ENCODE data around the gene SLC7A7.

SLC7A7 gene

DNA sequence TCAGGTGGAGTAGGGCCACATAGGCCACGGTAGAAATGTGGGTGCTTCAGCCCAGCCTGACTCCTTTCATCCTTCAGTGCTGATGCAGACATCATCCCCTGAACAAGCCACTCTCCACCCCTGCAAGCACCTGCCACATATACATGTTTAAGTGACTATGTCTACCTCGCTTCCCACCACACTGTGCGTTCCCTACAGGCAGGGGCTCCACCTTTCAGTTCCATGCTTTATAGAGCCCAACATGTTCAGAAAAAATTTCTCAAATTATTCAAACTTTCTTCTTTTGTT lies 11.6 kb downstream of the SLC7A7 start:
- DNase-seq (ENCODE audit: low read depth), result no peak
- H3K4me3 ChIP-seq (ENCODE audit: low read depth, low read length), result no peak overlapping the region; the same call in 1 of the 2 replicates
- TF ChIP-seq, protein P1, sequence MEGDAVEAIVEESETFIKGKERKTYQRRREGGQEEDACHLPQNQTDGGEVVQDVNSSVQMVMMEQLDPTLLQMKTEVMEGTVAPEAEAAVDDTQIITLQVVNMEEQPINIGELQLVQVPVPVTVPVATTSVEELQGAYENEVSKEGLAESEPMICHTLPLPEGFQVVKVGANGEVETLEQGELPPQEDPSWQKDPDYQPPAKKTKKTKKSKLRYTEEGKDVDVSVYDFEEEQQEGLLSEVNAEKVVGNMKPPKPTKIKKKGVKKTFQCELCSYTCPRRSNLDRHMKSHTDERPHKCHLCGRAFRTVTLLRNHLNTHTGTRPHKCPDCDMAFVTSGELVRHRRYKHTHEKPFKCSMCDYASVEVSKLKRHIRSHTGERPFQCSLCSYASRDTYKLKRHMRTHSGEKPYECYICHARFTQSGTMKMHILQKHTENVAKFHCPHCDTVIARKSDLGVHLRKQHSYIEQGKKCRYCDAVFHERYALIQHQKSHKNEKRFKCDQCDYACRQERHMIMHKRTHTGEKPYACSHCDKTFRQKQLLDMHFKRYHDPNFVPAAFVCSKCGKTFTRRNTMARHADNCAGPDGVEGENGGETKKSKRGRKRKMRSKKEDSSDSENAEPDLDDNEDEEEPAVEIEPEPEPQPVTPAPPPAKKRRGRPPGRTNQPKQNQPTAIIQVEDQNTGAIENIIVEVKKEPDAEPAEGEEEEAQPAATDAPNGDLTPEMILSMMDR (IDR thresholded peaks at IDR 0.05; ENCODE audit: low read depth, low read length, missing control alignments), result no peak

DNA sequence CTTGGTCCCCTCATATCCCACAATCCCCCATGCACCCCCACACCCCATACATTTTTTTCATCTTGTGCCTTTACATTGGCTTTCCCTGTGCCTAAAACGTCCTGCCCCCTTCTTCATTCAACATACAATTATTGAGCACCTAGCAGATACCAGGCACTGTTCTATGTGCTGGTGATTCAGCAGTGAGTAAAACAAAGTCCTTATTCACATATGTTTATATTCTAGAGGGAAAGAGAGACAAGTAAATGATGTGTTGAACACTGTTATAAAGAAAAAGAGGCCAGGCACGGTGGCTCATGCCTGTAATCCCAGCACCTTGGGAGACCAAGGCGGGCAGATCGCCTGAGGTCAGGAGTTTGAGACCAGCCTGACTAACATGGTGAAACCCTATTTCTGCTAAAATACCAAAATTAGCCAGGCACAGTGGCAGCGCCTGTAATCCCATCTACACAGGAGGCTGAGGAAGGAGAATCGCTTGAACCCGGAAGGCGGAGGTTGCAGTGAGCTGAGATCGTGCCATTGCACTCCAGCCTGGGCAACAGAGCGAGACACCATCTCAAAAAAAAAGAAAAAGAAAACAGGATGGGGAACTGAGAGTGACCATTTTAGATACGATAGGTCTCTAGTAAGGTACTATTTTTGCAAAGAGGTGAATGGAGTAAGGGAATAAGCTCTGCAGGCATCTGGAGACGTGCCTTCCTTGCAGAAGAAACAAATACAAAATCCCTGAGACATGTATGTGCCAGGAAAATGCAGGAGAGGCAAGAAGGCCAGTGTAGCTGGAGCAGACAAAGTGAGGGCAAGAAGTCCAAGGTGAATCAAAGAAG lies 12.2 kb downstream of the SLC7A7 start:
- no peak for DNase-seq (ENCODE audit: low read depth)
- TF ChIP-seq, protein P1 (IDR thresholded peaks at IDR 0.05; ENCODE audit: low read depth, low read length, missing control alignments), result no peak
- no peak overlapping the region for H3K4me3 ChIP-seq (ENCODE audit: low read depth, low read length)

DNA sequence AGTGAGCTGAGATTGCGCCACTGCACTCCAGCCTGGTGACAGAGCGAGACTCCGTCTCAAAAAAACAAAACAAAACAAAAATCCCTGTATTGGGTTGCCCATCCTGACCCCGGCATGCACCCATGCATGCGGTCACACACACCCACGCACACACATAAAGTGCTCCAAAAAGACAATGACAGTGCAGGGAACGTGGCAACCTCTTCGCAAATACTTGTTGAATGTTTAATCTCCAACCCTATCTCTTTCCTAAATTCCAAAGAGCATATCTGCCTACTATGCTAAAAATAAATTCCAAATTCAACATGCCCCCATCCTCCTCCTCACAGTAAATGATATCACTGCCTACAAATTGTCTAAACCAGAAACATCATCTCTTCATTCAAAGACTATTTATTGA lies 13.5 kb downstream of the SLC7A7 start:
- H3K4me3 ChIP-seq (ENCODE audit: low read depth, low read length), result no peak overlapping the region
- no peak for DNase-seq (ENCODE audit: low read depth)
- TF ChIP-seq, protein P1 (IDR thresholded peaks at IDR 0.05; ENCODE audit: low read depth, low read length, missing control alignments), result no peak

DNA sequence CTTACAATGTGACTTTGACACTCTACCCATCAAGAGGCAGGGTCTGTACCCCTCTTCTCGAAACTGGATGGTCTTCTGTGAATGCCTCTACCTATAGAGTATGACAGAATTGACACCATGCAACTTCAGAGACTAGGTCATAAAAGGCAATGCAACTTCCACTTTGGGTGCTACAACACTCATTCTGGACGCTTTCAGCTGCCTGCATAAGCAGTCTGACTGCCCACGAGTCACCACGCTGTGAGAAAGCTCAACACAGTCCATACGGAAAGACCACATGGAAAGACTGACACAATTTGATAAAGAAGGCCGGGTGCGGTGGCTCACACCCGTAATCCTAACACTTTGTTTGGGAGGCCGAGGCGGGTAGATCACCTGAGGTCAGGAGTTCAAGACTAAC lies 14.9 kb downstream of the SLC7A7 start:
- no peak for DNase-seq (ENCODE audit: low read depth)
- H3K4me3 ChIP-seq (ENCODE audit: low read depth, low read length), result no peak overlapping the region
- TF ChIP-seq, protein P1 (IDR thresholded peaks at IDR 0.05; ENCODE audit: low read depth, low read length, missing control alignments), result no peak

DNA sequence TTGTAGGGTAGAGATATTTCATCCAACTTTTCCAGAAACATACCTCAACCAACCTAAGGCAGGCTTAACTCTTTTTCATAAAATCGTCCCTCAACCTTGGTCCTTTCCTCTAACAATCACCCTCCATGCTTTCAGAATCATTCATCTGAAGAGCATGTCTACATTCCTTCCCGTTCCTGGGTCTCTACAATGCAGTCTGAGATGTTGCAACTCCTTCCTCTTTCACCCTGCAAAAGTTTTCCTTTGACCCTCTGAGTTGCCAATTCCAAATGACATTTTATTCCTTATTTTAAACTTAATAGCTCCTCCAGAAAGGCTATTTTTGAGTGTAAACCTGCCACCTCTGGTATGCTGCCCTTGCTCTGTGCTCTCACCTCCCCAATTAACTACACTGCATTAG lies 16.7 kb downstream of the SLC7A7 start:
- no peak overlapping the region for H3K4me3 ChIP-seq (ENCODE audit: low read depth, low read length)
- TF ChIP-seq, protein P1 (IDR thresholded peaks at IDR 0.05; ENCODE audit: low read depth, low read length, missing control alignments), result no peak
- no peak for DNase-seq (ENCODE audit: low read depth)

DNA sequence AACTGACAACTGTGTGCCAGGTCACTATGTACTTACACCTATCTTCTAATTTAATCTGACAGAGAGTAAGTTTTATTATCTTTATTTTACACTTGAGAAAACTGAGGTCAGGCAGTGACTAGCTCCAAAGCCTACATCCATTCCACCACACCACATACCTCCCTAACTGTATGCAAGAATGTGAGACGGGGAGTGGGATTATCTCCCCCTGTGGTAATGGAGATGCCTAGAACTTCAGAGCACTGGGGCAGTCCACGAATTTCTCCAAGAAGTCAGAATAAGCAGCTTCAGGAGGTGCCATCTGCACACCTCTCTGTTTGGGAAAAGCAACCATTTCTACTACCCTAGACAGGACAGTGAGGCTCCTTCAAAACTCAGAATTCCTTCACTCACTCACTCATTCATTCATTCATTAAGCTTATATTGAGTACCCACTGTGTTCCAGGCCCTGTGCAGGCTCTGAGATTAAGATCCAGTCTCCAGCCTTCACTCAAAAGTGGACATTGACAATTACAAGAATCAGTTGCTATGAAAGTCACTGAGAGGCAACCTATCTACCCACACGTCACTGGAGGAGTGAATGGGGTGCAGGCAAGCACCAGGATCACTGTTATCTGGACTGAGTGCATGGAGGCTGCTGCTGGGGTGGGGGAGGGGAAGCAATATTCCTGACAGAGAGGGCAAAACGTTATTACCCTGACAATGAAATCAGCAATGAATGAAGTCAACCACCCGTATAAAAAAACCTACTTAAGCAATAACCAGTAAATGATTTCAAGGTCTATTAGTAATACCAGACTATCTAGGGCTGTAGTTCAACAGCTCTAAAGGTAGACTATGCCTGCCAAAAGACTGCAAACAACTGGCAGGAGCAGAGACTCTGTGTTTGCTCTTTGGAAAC lies 18.0 kb downstream of the SLC7A7 start:
- H3K4me3 ChIP-seq (ENCODE audit: low read depth, low read length), result no peak overlapping the region
- TF ChIP-seq, protein P1 (IDR thresholded peaks at IDR 0.05; ENCODE audit: low read depth, low read length, missing control alignments), result no peak
- DNase-seq (ENCODE audit: low read depth), result no peak

Data from GM12864 (cell line).